Measurements from ENCODE around the gene TRIP10. TPM values are rescaled to one million over a fixed set of nuclear protein-coding genes. Genes with fewer than 3 reads are reported as not detected.

The TRIP10 gene
- total and polyA plus RNA-seq, 2 of the 13 experiments (the other 11 are each of a cell fraction or from before 2014, with no cell fraction given), result 32.5 to 33.2 TPM

DNA sequence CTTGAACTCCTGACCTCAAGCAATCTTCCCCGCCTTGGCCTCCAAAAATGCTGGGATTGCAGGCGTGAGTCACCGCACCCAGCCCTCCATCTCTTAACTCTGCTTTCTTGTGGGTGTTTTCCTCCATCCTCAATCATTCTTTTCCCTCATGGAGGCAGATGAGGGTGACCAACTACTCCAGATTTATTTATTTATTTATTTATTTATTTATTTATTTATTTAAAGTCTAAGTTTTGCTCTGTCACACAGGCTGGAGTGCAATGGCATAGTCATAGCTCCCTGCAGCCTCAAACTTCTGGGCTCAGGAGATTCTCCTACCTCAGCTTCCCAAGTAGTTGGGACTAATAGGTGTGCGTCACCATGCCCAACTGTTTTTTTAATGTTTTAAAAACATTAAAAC lies 47.9 kb downstream of the TRIP10 start (continued):
- no peak for TF ChIP-seq PRMT3 (CRISPR knock-in tag; IDR thresholded peaks at IDR 0.05; ENCODE audit: borderline replicate concordance, low read depth)

DNA sequence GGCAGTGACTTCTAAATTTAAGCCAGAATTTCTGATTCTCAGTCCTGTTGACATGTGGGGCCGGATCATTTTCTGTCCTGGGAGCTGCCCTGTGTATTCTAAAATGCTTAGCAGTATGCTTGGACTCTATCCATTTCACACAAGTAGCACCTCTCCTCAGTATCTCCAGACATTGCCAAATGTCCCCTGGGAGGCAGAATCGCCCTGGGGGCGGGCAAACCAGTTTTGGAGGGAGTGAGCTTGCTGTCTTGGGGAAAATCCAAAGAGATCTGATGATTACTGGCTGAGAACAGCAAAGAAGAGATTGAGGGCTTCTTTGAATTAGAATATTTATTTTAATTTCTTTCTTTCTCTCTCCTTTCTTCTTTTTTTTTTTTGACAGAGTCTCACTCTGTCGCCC lies 49.4 kb downstream of the TRIP10 start:
- H3K27ac ChIP-seq (ENCODE audit: extremely low read length, insufficient read depth, low read length), result no peak overlapping the region
- BruUV-seq (replicated peaks), result no TSS peak
- 34% methylated on average over 4 of the region's 4 CpGs for whole genome bisulfite sequencing (ENCODE audit: low lambda C conversion rate)
- in situ Hi-C loops (cut with HindIII; ENCODE audit: extremely low pct_ligation_motif_present, low pct_unique_long_range_greater_than_20kb) (no loop called here), intact Hi-C loops (cut with micrococcal nuclease; ENCODE audit: unreplicated experiment) (no loop called here)
- no peak overlapping the region for H3K9ac ChIP-seq (ENCODE audit: insufficient read depth, low read depth, low read length)
- CTCF ChIA-PET (ENCODE audit: low intra/inter-chr PET ratio, low total read pairs), result no interaction called here
- H4K20me1 ChIP-seq (ENCODE audit: insufficient read depth, low read length), result no peaks in the 10 kb centered on the region
- no peak for ATAC-seq
- POLR2A ChIA-PET, result no interaction called here
- DNase-seq (ENCODE audit: low spot score), result no peak
- H3K9me3 ChIP-seq (ENCODE audit: low read length), result no peaks in the 10 kb centered on the region
- peaks cover 0 to 3% of the 10 kb centered on the region in 2 experiments; a peak in 2 of 5 replicates for H3K27me3 ChIP-seq (ENCODE audit: control insufficient read depth in 1 of 2, insufficient read depth in 2 of 2, low read length in 2 of 2)
- H3K79me2 ChIP-seq (ENCODE audit: insufficient read depth, low read length), result no peaks in the 10 kb centered on the region
- no peak overlapping the region for H2AFZ ChIP-seq (ENCODE audit: low read length)
- no peak overlapping the region for H3K4me3 ChIP-seq (replicated peaks in 1 of 3; ENCODE audit: insufficient read depth in 1 of 3, low read depth in 2 of 3, low read length in 3 of 3)
- FAIRE-seq, result no peak
- no peak overlapping the region for H3K4me2 ChIP-seq (ENCODE audit: low read depth, low read length)
- no peaks in the 10 kb centered on the region for H3K4me1 ChIP-seq (ENCODE audit: insufficient read depth, low read length)
- no peaks in the 10 kb centered on the region for H3K36me3 ChIP-seq (replicated peaks in 1 of 2; ENCODE audit: control insufficient read depth in 1 of 2, insufficient read depth in 2 of 2, low read length in 2 of 2)
- no peak for TF ChIP-seq IRF2 (CRISPR knock-in tag; IDR thresholded peaks at IDR 0.05)
- TF ChIP-seq, protein P1, sequence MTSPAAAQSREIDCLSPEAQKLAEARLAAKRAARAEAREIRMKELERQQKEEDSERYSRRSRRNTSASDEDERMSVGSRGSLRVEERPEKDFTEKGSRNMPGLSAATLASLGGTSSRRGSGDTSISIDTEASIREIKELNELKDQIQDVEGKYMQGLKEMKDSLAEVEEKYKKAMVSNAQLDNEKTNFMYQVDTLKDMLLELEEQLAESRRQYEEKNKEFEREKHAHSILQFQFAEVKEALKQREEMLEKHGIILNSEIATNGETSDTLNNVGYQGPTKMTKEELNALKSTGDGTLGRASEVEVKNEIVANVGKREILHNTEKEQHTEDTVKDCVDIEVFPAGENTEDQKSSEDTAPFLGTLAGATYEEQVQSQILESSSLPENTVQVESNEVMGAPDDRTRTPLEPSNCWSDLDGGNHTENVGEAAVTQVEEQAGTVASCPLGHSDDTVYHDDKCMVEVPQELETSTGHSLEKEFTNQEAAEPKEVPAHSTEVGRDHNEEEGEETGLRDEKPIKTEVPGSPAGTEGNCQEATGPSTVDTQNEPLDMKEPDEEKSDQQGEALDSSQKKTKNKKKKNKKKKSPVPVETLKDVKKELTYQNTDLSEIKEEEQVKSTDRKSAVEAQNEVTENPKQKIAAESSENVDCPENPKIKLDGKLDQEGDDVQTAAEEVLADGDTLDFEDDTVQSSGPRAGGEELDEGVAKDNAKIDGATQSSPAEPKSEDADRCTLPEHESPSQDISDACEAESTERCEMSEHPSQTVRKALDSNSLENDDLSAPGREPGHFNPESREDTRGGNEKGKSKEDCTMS (CRISPR knock-in tag; conservative IDR thresholded peaks at IDR 0.05), result no peak
- TF ChIP-seq, protein P2, sequence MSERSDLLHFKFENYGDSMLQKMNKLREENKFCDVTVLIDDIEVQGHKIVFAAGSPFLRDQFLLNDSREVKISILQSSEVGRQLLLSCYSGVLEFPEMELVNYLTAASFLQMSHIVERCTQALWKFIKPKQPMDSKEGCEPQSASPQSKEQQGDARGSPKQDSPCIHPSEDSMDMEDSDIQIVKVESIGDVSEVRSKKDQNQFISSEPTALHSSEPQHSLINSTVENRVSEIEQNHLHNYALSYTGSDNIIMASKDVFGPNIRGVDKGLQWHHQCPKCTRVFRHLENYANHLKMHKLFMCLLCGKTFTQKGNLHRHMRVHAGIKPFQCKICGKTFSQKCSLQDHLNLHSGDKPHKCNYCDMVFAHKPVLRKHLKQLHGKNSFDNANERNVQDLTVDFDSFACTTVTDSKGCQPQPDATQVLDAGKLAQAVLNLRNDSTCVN (CRISPR knock-in tag; IDR thresholded peaks at IDR 0.05; ENCODE audit: borderline replicate concordance), result no peak
- TF ChIP-seq MTF1 (CRISPR knock-in tag; IDR thresholded peaks at IDR 0.05), result no peak
- TF ChIP-seq, protein P3, sequence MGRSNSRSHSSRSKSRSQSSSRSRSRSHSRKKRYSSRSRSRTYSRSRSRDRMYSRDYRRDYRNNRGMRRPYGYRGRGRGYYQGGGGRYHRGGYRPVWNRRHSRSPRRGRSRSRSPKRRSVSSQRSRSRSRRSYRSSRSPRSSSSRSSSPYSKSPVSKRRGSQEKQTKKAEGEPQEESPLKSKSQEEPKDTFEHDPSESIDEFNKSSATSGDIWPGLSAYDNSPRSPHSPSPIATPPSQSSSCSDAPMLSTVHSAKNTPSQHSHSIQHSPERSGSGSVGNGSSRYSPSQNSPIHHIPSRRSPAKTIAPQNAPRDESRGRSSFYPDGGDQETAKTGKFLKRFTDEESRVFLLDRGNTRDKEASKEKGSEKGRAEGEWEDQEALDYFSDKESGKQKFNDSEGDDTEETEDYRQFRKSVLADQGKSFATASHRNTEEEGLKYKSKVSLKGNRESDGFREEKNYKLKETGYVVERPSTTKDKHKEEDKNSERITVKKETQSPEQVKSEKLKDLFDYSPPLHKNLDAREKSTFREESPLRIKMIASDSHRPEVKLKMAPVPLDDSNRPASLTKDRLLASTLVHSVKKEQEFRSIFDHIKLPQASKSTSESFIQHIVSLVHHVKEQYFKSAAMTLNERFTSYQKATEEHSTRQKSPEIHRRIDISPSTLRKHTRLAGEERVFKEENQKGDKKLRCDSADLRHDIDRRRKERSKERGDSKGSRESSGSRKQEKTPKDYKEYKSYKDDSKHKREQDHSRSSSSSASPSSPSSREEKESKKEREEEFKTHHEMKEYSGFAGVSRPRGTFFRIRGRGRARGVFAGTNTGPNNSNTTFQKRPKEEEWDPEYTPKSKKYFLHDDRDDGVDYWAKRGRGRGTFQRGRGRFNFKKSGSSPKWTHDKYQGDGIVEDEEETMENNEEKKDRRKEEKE (IDR thresholded peaks at IDR 0.05), result no peak
- TF ChIP-seq POLR2AphosphoS5 (IDR thresholded peaks at IDR 0.05; ENCODE audit: low read depth, low read length), result no peak
- no peak for TF ChIP-seq NAIF1 (CRISPR knock-in tag; IDR thresholded peaks at IDR 0.05; ENCODE audit: borderline replicate concordance)
- no peak for TF ChIP-seq SNRNP70 (IDR thresholded peaks at IDR 0.05; ENCODE audit: low read depth, low read length)
- TF ChIP-seq, protein P4, sequence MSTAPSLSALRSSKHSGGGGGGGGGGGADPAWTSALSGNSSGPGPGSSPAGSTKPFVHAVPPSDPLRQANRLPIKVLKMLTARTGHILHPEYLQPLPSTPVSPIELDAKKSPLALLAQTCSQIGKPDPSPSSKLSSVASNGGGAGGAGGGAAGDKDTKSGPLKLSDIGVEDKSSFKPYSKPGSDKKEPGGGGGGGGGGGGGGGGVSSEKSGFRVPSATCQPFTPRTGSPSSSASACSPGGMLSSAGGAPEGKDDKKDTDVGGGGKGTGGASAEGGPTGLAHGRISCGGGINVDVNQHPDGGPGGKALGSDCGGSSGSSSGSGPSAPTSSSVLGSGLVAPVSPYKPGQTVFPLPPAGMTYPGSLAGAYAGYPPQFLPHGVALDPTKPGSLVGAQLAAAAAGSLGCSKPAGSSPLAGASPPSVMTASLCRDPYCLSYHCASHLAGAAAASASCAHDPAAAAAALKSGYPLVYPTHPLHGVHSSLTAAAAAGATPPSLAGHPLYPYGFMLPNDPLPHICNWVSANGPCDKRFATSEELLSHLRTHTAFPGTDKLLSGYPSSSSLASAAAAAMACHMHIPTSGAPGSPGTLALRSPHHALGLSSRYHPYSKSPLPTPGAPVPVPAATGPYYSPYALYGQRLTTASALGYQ (CRISPR knock-in tag; IDR thresholded peaks at IDR 0.05), result no peak
- TF ChIP-seq ZNF34 (CRISPR knock-in tag; IDR thresholded peaks at IDR 0.05; ENCODE audit: borderline replicate concordance), result no peak
- TF ChIP-seq ZNF879 (CRISPR knock-in tag; IDR thresholded peaks at IDR 0.05), result no peak
- TF ChIP-seq, protein P5, sequence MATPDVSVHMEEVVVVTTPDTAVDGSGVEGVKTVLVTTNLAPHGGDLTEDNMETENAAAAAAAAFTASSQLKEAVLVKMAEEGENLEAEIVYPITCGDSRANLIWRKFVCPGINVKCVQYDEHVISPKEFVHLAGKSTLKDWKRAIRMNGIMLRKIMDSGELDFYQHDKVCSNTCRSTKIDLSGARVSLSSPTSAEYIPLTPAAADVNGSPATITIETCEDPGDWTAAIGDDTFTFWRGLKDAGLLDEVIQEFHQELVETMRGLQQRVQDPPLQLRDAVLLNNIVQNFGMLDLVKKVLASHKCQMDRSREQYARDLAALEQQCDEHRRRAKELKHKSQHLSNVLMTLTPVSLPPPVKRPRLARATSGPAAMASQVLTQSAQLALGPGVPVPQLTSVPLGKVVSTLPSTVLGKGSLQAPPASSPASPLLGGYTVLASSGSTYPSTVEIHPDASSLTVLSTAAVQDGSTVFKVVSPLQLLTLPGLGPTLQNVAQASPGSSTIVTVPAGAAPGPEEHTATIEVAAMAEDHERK (CRISPR knock-in tag; IDR thresholded peaks at IDR 0.05; ENCODE audit: low read depth), result no peak
- no peak for TF ChIP-seq ZNF720 (CRISPR knock-in tag; IDR thresholded peaks at IDR 0.05)

All from HepG2 (cell line).